Osteoblast (primary cell): Measurements from ENCODE around the gene INTS15. TPM values are rescaled to one million over a fixed set of nuclear protein-coding genes. Genes with fewer than 3 reads are reported as not detected.

ENCODE experiments used
- DNase-seq: peaks from one replicate; pipeline ENCODE4 v3.0.0; 2011; ENCODE audit warnings: low spot score, mixed read lengths; ENCODE audit not compliant: insufficient read length; ENCODE audit errors: missing footprints
- H2AFZ ChIP-seq: 2 replicates; pipeline ENCODE4 v1.6.0; 2011; ENCODE audit warnings: mild to moderate bottlenecking, low read length
- H3K27ac ChIP-seq: 2 replicates; pipeline ENCODE4 v1.5.1; 2011; ENCODE audit warnings: mild to moderate bottlenecking, low read depth, low read length, moderate library complexity
- H3K27me3 ChIP-seq: 2 replicates; pipeline ENCODE4 v1.6.0; 2012; ENCODE audit warnings: mild to moderate bottlenecking, control low read depth, inconsistent platforms, low read length, moderate library complexity; ENCODE audit not compliant: insufficient read depth
- H3K36me3 ChIP-seq: 2 replicates; pipeline ENCODE4 v1.5.1; 2011; ENCODE audit warnings: mild to moderate bottlenecking, low read length, control low read depth, moderate library complexity; ENCODE audit not compliant: insufficient read depth
- H3K4me1 ChIP-seq: 2 replicates; pipeline ENCODE4 v1.5.1; 2011; ENCODE audit warnings: mild to moderate bottlenecking, low read length, control low read depth, moderate library complexity; ENCODE audit not compliant: insufficient read depth
- H3K4me2 ChIP-seq: 2 replicates; pipeline ENCODE4 v1.6.0; 2011; ENCODE audit warnings: mild to moderate bottlenecking, low read length; ENCODE audit not compliant: insufficient read depth
- H3K4me3 ChIP-seq: fragments of 200-600 bp; sonication (generic); 3 replicates; pipeline ENCODE4 v1.5.1; 2012; ENCODE audit warnings: mild to moderate bottlenecking, low read length, inconsistent platforms; ENCODE audit not compliant: insufficient read depth
- H3K79me2 ChIP-seq: 2 replicates; pipeline ENCODE4 v1.6.0; 2012; ENCODE audit warnings: mild to moderate bottlenecking, low read length, control low read depth, inconsistent platforms; ENCODE audit not compliant: insufficient read depth
- H3K9me3 ChIP-seq: 2 replicates; pipeline ENCODE4 v1.5.1; 2011; ENCODE audit warnings: low read depth, low read length, control low read depth
- H4K20me1 ChIP-seq: 2 replicates; pipeline ENCODE4 v1.6.0; 2012; ENCODE audit warnings: mild to moderate bottlenecking, low read length, control low read depth; ENCODE audit not compliant: insufficient read depth
- CTCF ChIP-seq: IDR thresholded peaks from 2 replicates; pipeline ENCODE4 v1.5.1; 2011; ENCODE audit warnings: mild to moderate bottlenecking, low read depth, low read length, moderate library complexity; ENCODE audit errors: extremely low read depth
- total RNA-seq: library from RNA; depleted of rRNA; stranded (reverse); fragments of >200 nt; gene quantifications from 2 replicates; pipeline ENCODE4 v1.2.3, GENCODE V29; 2012

The INTS15 gene
- total RNA-seq, 1 donor = 11.9 TPM

DNA sequence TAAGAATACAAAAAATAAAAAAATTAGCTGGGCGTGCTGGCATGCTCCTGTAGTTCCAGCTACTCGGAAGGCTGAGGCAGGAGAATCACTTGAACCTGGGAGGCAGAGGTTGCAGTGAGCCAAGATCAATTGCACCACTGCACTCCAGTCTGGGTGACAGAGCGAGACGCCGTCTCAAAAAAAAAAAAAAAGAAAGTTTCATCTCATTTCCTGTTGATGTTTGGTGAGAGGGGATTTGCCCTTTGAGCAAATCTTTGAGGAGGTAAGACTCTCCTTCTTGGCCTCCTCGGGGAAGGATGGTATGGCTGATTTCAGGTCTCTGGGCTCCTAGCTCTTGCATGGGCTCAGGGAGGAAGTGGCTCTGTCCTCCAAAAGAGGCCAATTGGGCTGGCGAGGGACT, 35.0 kb upstream of the INTS15 start:
- Histone ChIP-seq H3K4me3 (no peak overlapping the region), H3K9me3 (no peaks in the 10 kb centered on the region), H3K27me3 (no peaks in the 10 kb centered on the region), H3K4me1 (no peaks in the 10 kb centered on the region), H3K36me3 (no peaks in the 10 kb centered on the region), H3K27ac (no peak overlapping the region), H2AFZ (no peak overlapping the region), H3K79me2 (no peaks in the 10 kb centered on the region), H3K4me2 (no peak overlapping the region), H4K20me1 (no peaks in the 10 kb centered on the region)
- TF ChIP-seq CTCF = no peak
- no peak for DNase-seq

- Histone ChIP-seq H3K36me3 (no peaks in the 10 kb centered on the region), H3K4me3 (no peak overlapping the region), H2AFZ (no peak overlapping the region), H3K4me2 (no peak overlapping the region), H3K79me2 (no peaks in the 10 kb centered on the region), H3K9me3 (no peaks in the 10 kb centered on the region), H3K4me1 (no peaks in the 10 kb centered on the region), H3K27me3 (no peaks in the 10 kb centered on the region), H4K20me1 (no peaks in the 10 kb centered on the region), H3K27ac (no peak overlapping the region)
- no peak for TF ChIP-seq CTCF
- no peak for DNase-seq
Measured at GRCh38 chr7:6556196-6556595, 33.6 kb upstream of the INTS15 start.

GRCh38 chr7:6558837-6559236, 31.0 kb upstream of the INTS15 start:
- Histone ChIP-seq H3K79me2 (no peaks in the 10 kb centered on the region), H3K4me1 (no peaks in the 10 kb centered on the region), H4K20me1 (no peaks in the 10 kb centered on the region), H3K4me2 (no peak overlapping the region), H3K36me3 (no peaks in the 10 kb centered on the region), H3K4me3 (no peak overlapping the region), H2AFZ (no peak overlapping the region), H3K27ac (no peak overlapping the region), H3K27me3 (no peaks in the 10 kb centered on the region), H3K9me3 (no peaks in the 10 kb centered on the region)
- DNase-seq = no peak
- TF ChIP-seq CTCF = peak; percentile 41

- H2AFZ ChIP-seq = no peak overlapping the region
- no peak overlapping the region for H3K4me2 ChIP-seq
- no peaks in the 10 kb centered on the region for H3K79me2 ChIP-seq
- H3K36me3 ChIP-seq = no peaks in the 10 kb centered on the region
- no peaks in the 10 kb centered on the region for H3K9me3 ChIP-seq
- H3K27ac ChIP-seq = no peak overlapping the region
- no peaks in the 10 kb centered on the region for H3K4me1 ChIP-seq
- no peak for TF ChIP-seq CTCF
- no peaks in the 10 kb centered on the region for H3K27me3 ChIP-seq
- DNase-seq = no peak
- H3K4me3 ChIP-seq = no peak overlapping the region
- H4K20me1 ChIP-seq = no peaks in the 10 kb centered on the region
Measured at GRCh38 chr7:6559896-6560295, 29.9 kb upstream of the INTS15 start.
